Liver (tissue), 9 donors: Measurements from ENCODE around the gene AMIGO1. TPM values are rescaled to one million over a fixed set of nuclear protein-coding genes. Genes with fewer than 3 reads are reported as not detected.

ENCODE experiments used
- DNase-seq: peaks from one replicate; pipeline ENCODE4 v3.0.0-alpha.2; 2017; ENCODE audit warnings: low spot score
- H3K27ac ChIP-seq, 2 donors: one replicate each; pipeline ENCODE4 v1.7.0; 2013; ENCODE audit warnings: inconsistent platforms in 2 of 2, low read length in 2 of 2, control low read depth in 1 of 2, low read depth in 1 of 2, mild to moderate bottlenecking in 1 of 2
- H3K27me3 ChIP-seq, 4 donors: one replicate each; pipeline versions ENCODE4 v1.6.1 to v1.7.0; 2013; ENCODE audit warnings: low read length in 3 of 4, inconsistent platforms in 1 of 4, mild to moderate bottlenecking in 1 of 4, moderate library complexity in 1 of 4; ENCODE audit not compliant: control insufficient read depth in 4 of 4, insufficient read depth in 4 of 4
- H3K36me3 ChIP-seq, 4 donors: one replicate each; pipeline versions ENCODE4 v1.6.1 to v1.7.0; 2013; ENCODE audit warnings: low read length in 3 of 4, mild to moderate bottlenecking in 3 of 4, low read depth in 1 of 4, moderate library complexity in 1 of 4; ENCODE audit not compliant: control insufficient read depth in 4 of 4, insufficient read depth in 3 of 4
- H3K4me1 ChIP-seq, 4 donors: one replicate each; pipeline versions ENCODE4 v1.6.1 to v1.7.0; 2013; ENCODE audit warnings: low read length in 3 of 4, mild to moderate bottlenecking in 3 of 4, moderate library complexity in 1 of 4; ENCODE audit not compliant: control insufficient read depth in 4 of 4, insufficient read depth in 4 of 4
- H3K4me3 ChIP-seq, 3 donors: one replicate each; pipeline versions ENCODE4 v1.6.1 to v1.7.0; 2013; ENCODE audit warnings: low read length in 3 of 3, control low read depth in 1 of 3, low read depth in 1 of 3, mild to moderate bottlenecking in 1 of 3
- H3K9ac ChIP-seq, 2 donors: one replicate each; pipeline ENCODE4 v1.7.0; 2013; ENCODE audit warnings: low read length in 2 of 2, mild to moderate bottlenecking in 2 of 2, moderate library complexity in 2 of 2, control low read depth in 1 of 2, low read depth in 1 of 2
- H3K9me3 ChIP-seq, 4 donors: one replicate each; pipeline versions ENCODE4 v1.6.1 to v1.7.0; 2013; ENCODE audit warnings: low read length in 3 of 4; ENCODE audit not compliant: control insufficient read depth in 4 of 4
- EGR1 ChIP-seq, 2 donors: IDR thresholded peaks; 2 replicates each; pipeline ENCODE4 v1.6.1; 2016 to 2018; ENCODE audit warnings: antibody characterized with exemption in 2 of 2, low read depth in 2 of 2
- FOXA1 ChIP-seq: IDR thresholded peaks from 2 replicates; pipeline ENCODE4 v1.6.1; 2016; ENCODE audit warnings: antibody characterized with exemption
- FOXA2 ChIP-seq: IDR thresholded peaks from 2 replicates; pipeline ENCODE4 v1.6.1; 2016; ENCODE audit warnings: antibody characterized with exemption
- GABPA ChIP-seq, 2 donors: IDR thresholded peaks in 1 of 2; conservative IDR thresholded peaks in 1 of 2; 2 replicates each; pipeline ENCODE4 v1.6.1; 2016; ENCODE audit warnings: antibody characterized with exemption in 2 of 2, mild to moderate bottlenecking in 1 of 2, moderate library complexity in 1 of 2
- HNF4A ChIP-seq, 2 donors: conservative IDR thresholded peaks; 2 replicates each; pipeline ENCODE4 v1.6.1; 2016; ENCODE audit warnings: antibody characterized with exemption in 2 of 2, mild to moderate bottlenecking in 2 of 2
- HNF4G ChIP-seq: IDR thresholded peaks from 2 replicates; pipeline ENCODE4 v1.6.1; 2016; ENCODE audit warnings: antibody characterized with exemption
- JUND ChIP-seq, 2 donors: IDR thresholded peaks; 2 replicates each; pipeline ENCODE4 v1.6.1; 2016; ENCODE audit warnings: antibody characterized with exemption in 2 of 2
- NR2F2 ChIP-seq: IDR thresholded peaks from 2 replicates; pipeline ENCODE4 v1.6.1; 2016; ENCODE audit warnings: antibody characterized with exemption
- RAD21 ChIP-seq, 2 donors: IDR thresholded peaks; 2 replicates each; pipeline ENCODE4 v1.6.1; 2016; ENCODE audit warnings: antibody characterized with exemption in 2 of 2, mild to moderate bottlenecking in 2 of 2
- REST ChIP-seq: IDR thresholded peaks from 2 replicates; pipeline ENCODE4 v1.6.1; 2016; ENCODE audit warnings: antibody characterized with exemption, mild to moderate bottlenecking
- YY1 ChIP-seq: IDR thresholded peaks from 2 replicates; pipeline ENCODE4 v1.6.1; 2016; ENCODE audit warnings: antibody characterized with exemption, mild to moderate bottlenecking
- ZBTB33 ChIP-seq: IDR thresholded peaks from 2 replicates; pipeline ENCODE4 v1.6.1; 2016; ENCODE audit warnings: antibody characterized with exemption
- WGBS: extraction: QIAGEN DNeasy Blood & Tissue Kit; methylation state at CpG from one replicate; pipeline ENCODE4 v1.1.7; 2013; 5-methylcytosine and 5-hydroxymethylcytosine counted together
- polyA plus RNA-seq, 2 donors: library from polyadenylated mRNA; stranded (reverse) in 1 of 2; unstranded in 1 of 2; fragments of 200-250 nt in 1 of 2; fragments of >200 nt in 1 of 2; fragmentation: Nextera tagmentation in 1 of 2; extraction: Ambion mirVana in 1 of 2; gene quantifications; one replicate each; pipeline versions ENCODE4 v1.2.1 to v1.2.3, GENCODE V29; 2013 to 2015
- total RNA-seq, 2 donors: library from RNA; depleted of rRNA; stranded (reverse); fragments of >200 nt; gene quantifications; one replicate each; pipeline ENCODE4 v1.2.3, GENCODE V29; 2014
- donor health status: healthy.
- donor health status: healthy.
- donor health status: healthy.
- donor health status: healthy.
- donor health status: healthy.

The AMIGO1 gene
- total and polyA plus RNA-seq, 4 donors: 0.75 to 4.6 (median 1.9) TPM

- no peak overlapping the region for H3K4me3 ChIP-seq
- no peaks in the 10 kb centered on the region for H3K36me3 ChIP-seq
- TF ChIP-seq NR2F2 (no peak), FOXA1 (no peak), ZBTB33 (no peak)
- H3K4me1 ChIP-seq: no peaks in the 10 kb centered on the region
- H3K27me3 ChIP-seq: no peaks in the 10 kb centered on the region
- no peak overlapping the region for H3K27ac ChIP-seq
- no peak for DNase-seq
- no peaks in the 10 kb centered on the region for H3K9me3 ChIP-seq
- 93% methylated on average over 2 of the region's 2 CpGs for WGBS
- H3K9ac ChIP-seq: no peak overlapping the region
These were observed 14.2 kb upstream of the AMIGO1 start for GRCh38 chr1:109523706-109524105.

- H3K27ac ChIP-seq: no peak overlapping the region
- H3K4me3 ChIP-seq: no peak overlapping the region
- no peak for TF ChIP-seq HNF4G
- TF ChIP-seq FOXA2: no peak
- no peak for TF ChIP-seq EGR1 (IDR thresholded peaks at IDR 0.05; ENCODE audit: low read depth in 2 of 2)
- no peak for TF ChIP-seq JUND (IDR thresholded peaks at IDR 0.05)
- no peak for TF ChIP-seq REST
- no peak for TF ChIP-seq YY1
- no peak for TF ChIP-seq GABPA (IDR thresholded peaks at IDR 0.05 in 1 of 2, conservative IDR thresholded peaks at IDR 0.05 in 1 of 2)
- no peak for TF ChIP-seq RAD21 (IDR thresholded peaks at IDR 0.05)
- TF ChIP-seq HNF4A (conservative IDR thresholded peaks at IDR 0.05): no peak
- DNase-seq: no peak
- no peak overlapping the region for H3K9ac ChIP-seq
- no peaks in the 10 kb centered on the region for H3K9me3 ChIP-seq
- WGBS: 89% methylated on average over 7 of the region's 7 CpGs
- no peaks in the 10 kb centered on the region for H3K4me1 ChIP-seq
- H3K36me3 ChIP-seq: no peaks in the 10 kb centered on the region
- H3K27me3 ChIP-seq: no peaks in the 10 kb centered on the region
These were observed 12.5 kb upstream of the AMIGO1 start for GRCh38 chr1:109522026-109522425.

- H3K27me3 ChIP-seq: no peaks in the 10 kb centered on the region
- no peak for DNase-seq
- H3K4me1 ChIP-seq: no peaks in the 10 kb centered on the region
- TF ChIP-seq REST: no peak
- TF ChIP-seq ZBTB33: no peak
- no peak for TF ChIP-seq YY1
- no peak overlapping the region for H3K9ac ChIP-seq
- no peak overlapping the region for H3K27ac ChIP-seq
- no peaks in the 10 kb centered on the region for H3K36me3 ChIP-seq
- 77% methylated on average over 14 of the region's 14 CpGs for WGBS
- no peaks in the 10 kb centered on the region for H3K9me3 ChIP-seq
- H3K4me3 ChIP-seq: no peak overlapping the region
These were observed 11.8 kb upstream of the AMIGO1 start for GRCh38 chr1:109521002-109521951.
